Lower lobe of right lung (tissue), 2 donors: ENCODE measurements around the gene EPHA6. TPM values are rescaled to one million over a fixed set of nuclear protein-coding genes. Genes with fewer than 3 reads are reported as not detected.

ENCODE experiments used
- ATAC-seq, 2 donors: fragments of 200-7000 bp; cut with Tn5 transposase; one replicate each; pipeline ENCODE4 v1.9.1; 2020 to 2022; ENCODE audit warnings: mild to moderate bottlenecking in 2 of 2, moderate library complexity in 2 of 2
- DNase-seq: peaks from one replicate; pipeline ENCODE4 v3.0.0-alpha.2; 2020
- H3K27ac ChIP-seq: fragments of 200-600 bp; one replicate; pipeline ENCODE4 v1.8.0; 2022
- H3K27me3 ChIP-seq: fragments of 200-600 bp; one replicate; pipeline ENCODE4 v1.8.0; 2022; ENCODE audit warnings: low read depth
- H3K36me3 ChIP-seq: fragments of 200-600 bp; one replicate; pipeline ENCODE4 v1.8.0; 2022; ENCODE audit warnings: mild to moderate bottlenecking
- H3K4me1 ChIP-seq: fragments of 200-600 bp; one replicate; pipeline ENCODE4 v1.8.0; 2022
- H3K4me3 ChIP-seq: fragments of 200-600 bp; one replicate; pipeline ENCODE4 v1.8.0; 2022; ENCODE audit warnings: mild to moderate bottlenecking
- H3K9me3 ChIP-seq: fragments of 200-600 bp; one replicate; pipeline ENCODE4 v1.8.0; 2022
- CTCF ChIP-seq: fragments of 200-600 bp; IDR thresholded peaks from one replicate; pipeline ENCODE4 v1.8.0; 2022; ENCODE audit warnings: antibody characterized with exemption, mild to moderate bottlenecking
- intact Hi-C: fragments of 100-400 bp; cut with DNase I; formaldehyde crosslinking; loops from one replicate; pipeline ENCODE4 v1.11.0; 2022
- total RNA-seq: library from RNA; stranded (reverse); fragmentation: NEBNext Ultra II Directional; extraction: Animal tissue kit (Norgen Biotek cat#: 25700); gene quantifications from one replicate; pipeline ENCODE4 v1.2.1, GENCODE V29; 2021
- donor health status: DM: no; HTN: yes; CAD: no; lungs with severe emphysema.

EPHA6 gene
- total RNA-seq, 1 donor from 2014 or later: 0.53 TPM

GRCh38 chr3:96863129-96863740 lies 48.8 kb downstream of the EPHA6 start:
- Histone ChIP-seq H3K27me3 (no peaks in the 10 kb centered on the region), H3K4me1 (no peaks in the 10 kb centered on the region), H3K9me3 (no peaks in the 10 kb centered on the region), H3K4me3 (no peak overlapping the region), H3K27ac (no peak overlapping the region), H3K36me3 (no peaks in the 10 kb centered on the region)
- intact Hi-C loops: no loop called here
- DNase-seq: no peak
- no peak for ATAC-seq
- TF ChIP-seq CTCF: peak; percentile 42

GRCh38 chr3:96865605-96866004 lies 51.2 kb downstream of the EPHA6 start:
- H3K27me3 ChIP-seq: no peaks in the 10 kb centered on the region

GRCh38 chr3:96869316-96869715 lies 54.9 kb downstream of the EPHA6 start:
- Histone ChIP-seq H3K36me3 (no peaks in the 10 kb centered on the region), H3K4me1 (no peaks in the 10 kb centered on the region), H3K27ac (no peak overlapping the region), H3K4me3 (no peak overlapping the region), H3K27me3 (no peaks in the 10 kb centered on the region), H3K9me3 (no peaks in the 10 kb centered on the region)
- intact Hi-C loops: no loop called here
- ATAC-seq: no peak
- no peak for DNase-seq
- no peak for TF ChIP-seq CTCF

More at GRCh38 chr3:96865605-96866004, 51.2 kb downstream of the EPHA6 start:
- Histone ChIP-seq H3K27ac (no peak overlapping the region), H3K4me3 (no peak overlapping the region), H3K36me3 (no peaks in the 10 kb centered on the region), H3K4me1 (no peaks in the 10 kb centered on the region), H3K9me3 (no peaks in the 10 kb centered on the region)
- intact Hi-C loops: no loop called here
- DNase-seq: no peak
- TF ChIP-seq CTCF: no peak
- no peak for ATAC-seq

GRCh38 chr3:96877510-96877909 lies 63.1 kb downstream of the EPHA6 start:
- TF ChIP-seq CTCF: no peak
- intact Hi-C loops: no loop called here
- Histone ChIP-seq H3K36me3 (no peaks in the 10 kb centered on the region), H3K4me3 (no peak overlapping the region), H3K27ac (no peak overlapping the region), H3K27me3 (no peaks in the 10 kb centered on the region), H3K9me3 (no peaks in the 10 kb centered on the region), H3K4me1 (no peaks in the 10 kb centered on the region)
- DNase-seq (no peak), ATAC-seq (no peak)

- intact Hi-C loops: no loop called here
- DNase-seq: no peak
- Histone ChIP-seq H3K4me3 (no peak overlapping the region), H3K27me3 (no peaks in the 10 kb centered on the region), H3K27ac (no peak overlapping the region), H3K36me3 (no peaks in the 10 kb centered on the region), H3K4me1 (no peaks in the 10 kb centered on the region), H3K9me3 (no peaks in the 10 kb centered on the region)
- ATAC-seq: no peak
- TF ChIP-seq CTCF: no peak
Measured at GRCh38 chr3:96900031-96900430, 85.6 kb downstream of the EPHA6 start.
